MCF 10A (cell line): ENCODE results near the gene PAXX. TPM values are rescaled to one million over a fixed set of nuclear protein-coding genes. Genes with fewer than 3 reads are reported as not detected.
"Not testable (repeated sequence)": the region's sequence is repeated elsewhere in the genome, so short reads cannot be mapped to it uniquely, and the experiment has no call there.

Experiments used
- BruUV-seq: library from RNA; stranded (reverse); fragments of 400-500 nt; replicated peaks from 2 replicates; lab custom pipeline; 2021; lab: Mats Ljungman, UMichigan
- CTCF ChIA-PET: fragments of 300-600 bp; sonication (Branson Sonifier 250); formaldehyde crosslinking; extraction: SDS; loops from one replicate; lab custom pipeline; 2021; ENCODE audit warnings: antibody characterized with exemption, inconsistent platforms; lab: Yijun Ruan, JAX
- POLR2A ChIA-PET: fragments of 300-600, 350-650 bp; sonication (Branson Sonifier 250); formaldehyde crosslinking; extraction: SDS; loops from one replicate; lab custom pipeline; 2020; ENCODE audit warnings: antibody characterized with exemption, inconsistent platforms; lab: Yijun Ruan, JAX
- DNase-seq: peaks from one replicate; pipeline ENCODE4 v3.0.0-alpha.2; 2018; ENCODE audit not compliant: unreplicated experiment
- H3K27ac Mint-ChIP-seq: one replicate; pipeline ENCODE4 v1.8.0; 2022; ENCODE audit warnings: mild to moderate bottlenecking, low read depth, mixed read lengths; ENCODE audit not compliant: unreplicated experiment
- H3K27me3 Mint-ChIP-seq: one replicate; pipeline ENCODE4 v1.8.0; 2022; ENCODE audit warnings: mixed read lengths; ENCODE audit not compliant: insufficient read depth, unreplicated experiment
- H3K36me3 Mint-ChIP-seq: one replicate; pipeline ENCODE4 v1.8.0; 2022; ENCODE audit warnings: mild to moderate bottlenecking, moderate library complexity, mixed read lengths; ENCODE audit not compliant: insufficient read depth, unreplicated experiment
- H3K4me1 Mint-ChIP-seq: one replicate; pipeline ENCODE4 v1.8.0; 2022; ENCODE audit warnings: mixed read lengths; ENCODE audit not compliant: insufficient read depth, unreplicated experiment
- H3K4me3 Mint-ChIP-seq: one replicate; pipeline ENCODE4 v1.8.0; 2022; ENCODE audit warnings: mild to moderate bottlenecking, moderate library complexity, mixed read lengths; ENCODE audit not compliant: unreplicated experiment
- H3K9me3 Mint-ChIP-seq: one replicate; pipeline ENCODE4 v1.8.0; 2022; ENCODE audit warnings: mixed read lengths; ENCODE audit not compliant: unreplicated experiment
- intact Hi-C: fragments of 100-400 bp; cut with micrococcal nuclease; formaldehyde crosslinking; loops from 2 replicates; pipeline ENCODE4 v1.14.1; 2022
- total RNA-seq: library from RNA; stranded (reverse); gene quantifications from 2 replicates; pipeline ENCODE4 v1.2.3, GENCODE V29; 2022
- TF ChIP-seq, protein P1 (sequence below): fragments of 200-600 bp; IDR thresholded peaks from one replicate; pipeline ENCODE4 v1.8.0; 2022; ENCODE audit warnings: antibody characterized with exemption, mild to moderate bottlenecking; ENCODE audit not compliant: unreplicated experiment

Gene PAXX
- total RNA-seq, 1 experiment from 2014 or later = 57.9 TPM

DNA sequence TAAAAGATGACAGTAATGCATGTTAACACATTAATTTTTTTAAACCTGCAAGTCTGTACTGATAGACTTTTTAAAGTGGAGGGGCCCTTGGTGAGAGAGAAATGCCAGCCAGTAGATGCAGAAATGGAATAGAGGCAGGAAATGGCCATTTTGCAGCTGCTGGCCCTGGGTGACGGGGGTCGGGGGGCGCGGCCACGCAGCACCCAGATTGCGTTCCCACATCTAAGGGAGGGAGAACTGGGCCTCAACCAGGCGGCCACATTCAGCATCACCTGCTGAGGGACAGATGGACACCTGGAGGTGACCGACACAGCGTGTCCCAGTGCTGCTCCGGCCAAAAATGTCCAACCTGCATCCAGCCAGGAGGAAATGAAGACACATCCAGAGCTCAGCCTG is 10.4 kb downstream of the PAXX start:
- Mint-ChIP-seq H3K27me3 (no peaks in the 10 kb centered on the region), H3K4me3 (no peak overlapping the region), H3K4me1 (peaks cover 2% of the 10 kb centered on the region), H3K9me3 (no peaks in the 10 kb centered on the region), H3K27ac (no peak overlapping the region), H3K36me3 (no peaks in the 10 kb centered on the region)
- ChIA-PET CTCF (interaction anchor here (1.1 to 2.2 kb wide), 2 partner anchors 23 to 27 kb away, joined by 3 to 18 read pairs; no protein-coding TSS in a partner anchor), POLR2A (no interaction called here)
- intact Hi-C loops = no loop called here
- TF ChIP-seq, protein P1, sequence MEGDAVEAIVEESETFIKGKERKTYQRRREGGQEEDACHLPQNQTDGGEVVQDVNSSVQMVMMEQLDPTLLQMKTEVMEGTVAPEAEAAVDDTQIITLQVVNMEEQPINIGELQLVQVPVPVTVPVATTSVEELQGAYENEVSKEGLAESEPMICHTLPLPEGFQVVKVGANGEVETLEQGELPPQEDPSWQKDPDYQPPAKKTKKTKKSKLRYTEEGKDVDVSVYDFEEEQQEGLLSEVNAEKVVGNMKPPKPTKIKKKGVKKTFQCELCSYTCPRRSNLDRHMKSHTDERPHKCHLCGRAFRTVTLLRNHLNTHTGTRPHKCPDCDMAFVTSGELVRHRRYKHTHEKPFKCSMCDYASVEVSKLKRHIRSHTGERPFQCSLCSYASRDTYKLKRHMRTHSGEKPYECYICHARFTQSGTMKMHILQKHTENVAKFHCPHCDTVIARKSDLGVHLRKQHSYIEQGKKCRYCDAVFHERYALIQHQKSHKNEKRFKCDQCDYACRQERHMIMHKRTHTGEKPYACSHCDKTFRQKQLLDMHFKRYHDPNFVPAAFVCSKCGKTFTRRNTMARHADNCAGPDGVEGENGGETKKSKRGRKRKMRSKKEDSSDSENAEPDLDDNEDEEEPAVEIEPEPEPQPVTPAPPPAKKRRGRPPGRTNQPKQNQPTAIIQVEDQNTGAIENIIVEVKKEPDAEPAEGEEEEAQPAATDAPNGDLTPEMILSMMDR = no peak
- DNase-seq = no peak
- BruUV-seq = no TSS peak

DNA sequence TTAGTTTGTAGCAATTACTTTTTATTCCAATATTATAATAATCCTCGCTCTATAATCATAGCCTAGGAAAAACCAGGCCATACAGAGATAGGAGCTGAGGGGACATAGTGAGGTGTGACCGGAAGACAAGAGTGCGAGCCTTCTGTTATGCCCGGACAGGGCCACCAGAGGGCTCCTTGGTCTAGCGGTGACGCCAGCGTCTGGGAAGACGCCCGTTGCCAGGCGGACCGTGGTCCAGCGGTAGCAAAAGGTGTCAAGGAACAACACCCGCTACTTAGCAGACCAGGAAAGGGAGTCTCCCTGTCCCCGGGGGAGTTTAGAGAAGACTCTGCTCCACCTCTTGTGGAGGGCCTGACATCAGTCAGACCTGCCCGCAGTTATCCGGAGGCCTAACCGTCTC is 12.1 kb downstream of the PAXX start:
- H3K27me3 Mint-ChIP-seq, BruUV-seq, intact Hi-C loops: not testable (repeated sequence)

DNA sequence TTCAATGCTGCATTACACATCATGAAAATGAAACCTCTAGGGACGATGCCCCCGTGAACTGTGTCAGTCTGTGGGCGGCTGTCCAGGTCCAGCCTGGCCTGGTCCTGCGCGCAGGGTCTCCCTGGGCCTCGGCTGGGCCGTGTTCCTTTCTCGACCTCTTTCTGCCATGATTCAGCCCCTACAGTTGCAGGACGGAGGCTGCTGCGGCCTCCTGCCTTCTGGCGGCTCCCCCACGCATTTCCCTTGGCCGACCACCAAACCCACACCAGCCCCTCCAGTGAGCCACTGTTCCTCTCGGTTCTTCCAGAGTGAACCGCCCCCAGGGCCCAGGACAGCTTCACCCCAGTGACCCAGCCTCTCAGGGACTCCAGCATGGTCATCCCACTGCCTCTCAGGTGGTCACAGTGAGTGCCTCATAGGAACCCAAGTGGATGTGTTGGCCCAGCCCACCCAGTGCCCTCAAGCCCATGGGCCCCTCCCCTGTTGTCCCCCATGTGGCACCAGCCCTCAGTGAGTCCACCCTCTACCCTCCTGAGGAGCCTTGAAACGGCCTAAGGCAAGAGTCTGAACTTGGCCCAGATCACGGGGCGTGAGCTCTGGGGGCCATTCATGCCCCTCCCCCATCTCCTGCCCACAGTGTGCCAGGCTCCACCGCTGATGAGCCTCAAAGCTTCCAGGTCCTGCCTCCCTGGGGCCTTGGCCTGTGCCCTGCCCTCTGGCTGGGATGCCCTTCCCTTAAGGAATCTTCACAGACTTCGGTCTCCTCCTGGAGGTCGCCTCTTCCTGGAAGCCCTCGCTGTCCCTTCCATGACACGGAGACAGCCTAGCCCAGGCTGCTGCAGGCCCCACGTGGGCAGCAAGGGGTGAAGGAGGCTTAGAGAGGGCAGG is 14.1 kb downstream of the PAXX start:
- ChIA-PET CTCF (interaction anchor here (0.7 to 1.2 kb wide), 2 partner anchors 29 to 206 kb away, joined by 3 to 8 read pairs; no protein-coding TSS in a partner anchor), POLR2A (no interaction called here)
- no peaks in the 10 kb centered on the region for H3K4me1 Mint-ChIP-seq
- no peaks in the 10 kb centered on the region for H3K27me3 Mint-ChIP-seq
- H3K4me3 Mint-ChIP-seq = no peak overlapping the region
- TF ChIP-seq, protein P1 = no peak
- no peak for DNase-seq
- intact Hi-C loops = no loop called here
- H3K9me3 Mint-ChIP-seq = no peaks in the 10 kb centered on the region
- H3K27ac Mint-ChIP-seq = no peak overlapping the region
- H3K36me3 Mint-ChIP-seq = peaks cover 5% of the 10 kb centered on the region
- no TSS peak for BruUV-seq

More for the DNA sequence above, 12.1 kb downstream of the PAXX start:
- DNase-seq, POLR2A ChIA-PET, H3K9me3 Mint-ChIP-seq, H3K27ac Mint-ChIP-seq, H3K4me1 Mint-ChIP-seq, H3K36me3 Mint-ChIP-seq, H3K4me3 Mint-ChIP-seq: not testable (repeated sequence)
- TF ChIP-seq, protein P1 = peak; percentile 24
- CTCF ChIA-PET = interaction anchor here (0.6 to 2.0 kb wide), 3 partner anchors 8 to 31 kb away, joined by 3 to 4 read pairs (median 4); partner anchors contain the start of genes CLIC3 and PAXX

DNA sequence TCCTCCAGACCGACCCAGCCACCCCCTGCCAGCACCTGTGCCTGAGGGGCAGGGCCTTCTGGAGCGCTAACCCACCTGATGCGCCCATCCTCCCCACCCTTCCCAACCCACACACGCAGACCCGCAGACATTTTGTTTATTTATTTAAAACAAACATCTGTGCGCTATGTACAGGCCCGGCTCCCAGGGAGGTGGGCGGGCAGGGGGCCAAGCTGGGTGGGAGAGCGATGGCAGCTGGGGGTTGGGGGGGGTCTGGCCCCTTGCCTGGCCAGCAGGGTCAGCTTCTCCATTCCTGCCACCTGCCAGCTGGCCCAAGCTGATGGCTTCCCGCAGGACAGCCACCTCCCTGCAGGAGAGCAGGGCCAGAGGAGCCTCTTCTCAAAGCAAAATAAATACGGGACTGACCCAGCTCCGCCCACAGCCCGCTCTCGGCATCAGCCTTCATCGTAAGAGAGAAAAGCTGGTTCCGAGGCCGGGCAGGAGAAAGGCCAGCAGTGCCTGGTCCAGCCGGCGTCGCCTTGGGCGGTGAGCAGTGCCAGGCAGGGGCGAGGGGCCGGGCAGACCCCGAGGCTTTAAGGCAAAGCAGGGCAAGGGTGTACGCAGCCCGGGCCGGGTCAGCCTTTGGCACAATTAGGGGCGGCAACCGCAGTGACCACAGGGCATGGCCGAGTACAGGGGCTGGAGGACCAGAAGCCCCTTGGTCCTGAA is 15.0 kb downstream of the PAXX start:
- no peaks in the 10 kb centered on the region for H3K4me1 Mint-ChIP-seq
- ChIA-PET POLR2A (no interaction called here), CTCF (no interaction called here)
- peaks cover 10% of the 10 kb centered on the region for H3K36me3 Mint-ChIP-seq
- no peak overlapping the region for H3K27ac Mint-ChIP-seq
- H3K9me3 Mint-ChIP-seq = no peaks in the 10 kb centered on the region
- no peaks in the 10 kb centered on the region for H3K27me3 Mint-ChIP-seq
- TF ChIP-seq, protein P1 = no peak
- H3K4me3 Mint-ChIP-seq = no peak overlapping the region
- intact Hi-C loops = no loop called here
- BruUV-seq = no TSS peak
- DNase-seq = no peak
